ENCODE results near the gene RASAL3.

DNA sequence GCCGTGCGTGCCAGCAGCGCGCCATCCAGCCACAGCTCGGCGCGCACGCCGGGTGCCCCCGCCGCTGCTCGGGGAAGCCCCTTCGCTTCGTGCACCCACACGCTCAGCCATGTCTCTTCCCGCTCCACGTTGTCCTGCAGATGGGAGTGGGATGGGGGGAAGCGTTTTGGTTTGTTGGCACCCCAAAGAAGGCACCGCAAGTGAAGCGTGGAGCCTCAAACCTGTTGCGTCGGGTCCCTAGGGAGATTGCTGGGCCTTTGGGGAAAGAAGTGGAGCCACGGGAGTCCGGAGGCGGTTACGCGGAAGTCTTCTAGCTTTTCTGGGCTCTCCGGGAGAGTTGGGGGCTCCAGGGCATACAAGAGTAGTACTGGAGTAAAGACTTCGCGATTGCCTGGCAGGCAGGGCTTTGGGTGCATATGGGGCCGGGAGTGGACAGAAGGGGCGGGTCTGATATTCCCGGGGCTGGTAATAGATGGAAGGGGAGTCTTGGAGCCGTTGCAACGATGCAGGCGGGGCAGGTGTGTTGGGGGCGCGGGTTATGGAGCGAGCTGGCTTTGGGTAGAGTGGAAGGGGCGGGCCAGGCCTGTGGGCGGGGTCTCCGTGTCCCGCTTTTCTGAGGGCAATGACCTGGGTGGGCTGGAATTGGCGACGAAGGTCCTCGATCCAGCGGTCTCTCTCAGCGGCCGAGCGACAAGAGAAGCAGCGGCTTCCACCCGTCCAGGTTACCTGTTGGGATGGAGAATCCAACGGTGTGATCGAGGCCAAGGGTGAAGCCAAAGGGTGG is 6.5 kb downstream of the RASAL3 start:
- TF ChIP-seq, protein P1, sequence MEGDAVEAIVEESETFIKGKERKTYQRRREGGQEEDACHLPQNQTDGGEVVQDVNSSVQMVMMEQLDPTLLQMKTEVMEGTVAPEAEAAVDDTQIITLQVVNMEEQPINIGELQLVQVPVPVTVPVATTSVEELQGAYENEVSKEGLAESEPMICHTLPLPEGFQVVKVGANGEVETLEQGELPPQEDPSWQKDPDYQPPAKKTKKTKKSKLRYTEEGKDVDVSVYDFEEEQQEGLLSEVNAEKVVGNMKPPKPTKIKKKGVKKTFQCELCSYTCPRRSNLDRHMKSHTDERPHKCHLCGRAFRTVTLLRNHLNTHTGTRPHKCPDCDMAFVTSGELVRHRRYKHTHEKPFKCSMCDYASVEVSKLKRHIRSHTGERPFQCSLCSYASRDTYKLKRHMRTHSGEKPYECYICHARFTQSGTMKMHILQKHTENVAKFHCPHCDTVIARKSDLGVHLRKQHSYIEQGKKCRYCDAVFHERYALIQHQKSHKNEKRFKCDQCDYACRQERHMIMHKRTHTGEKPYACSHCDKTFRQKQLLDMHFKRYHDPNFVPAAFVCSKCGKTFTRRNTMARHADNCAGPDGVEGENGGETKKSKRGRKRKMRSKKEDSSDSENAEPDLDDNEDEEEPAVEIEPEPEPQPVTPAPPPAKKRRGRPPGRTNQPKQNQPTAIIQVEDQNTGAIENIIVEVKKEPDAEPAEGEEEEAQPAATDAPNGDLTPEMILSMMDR (IDR thresholded peaks at IDR 0.05): no peak
- no peak for TF ChIP-seq EP300 (IDR thresholded peaks at IDR 0.05)

All from ovary (tissue), 3 donors.